ENCODE data around the gene RGS19.

Gene RGS19

DNA sequence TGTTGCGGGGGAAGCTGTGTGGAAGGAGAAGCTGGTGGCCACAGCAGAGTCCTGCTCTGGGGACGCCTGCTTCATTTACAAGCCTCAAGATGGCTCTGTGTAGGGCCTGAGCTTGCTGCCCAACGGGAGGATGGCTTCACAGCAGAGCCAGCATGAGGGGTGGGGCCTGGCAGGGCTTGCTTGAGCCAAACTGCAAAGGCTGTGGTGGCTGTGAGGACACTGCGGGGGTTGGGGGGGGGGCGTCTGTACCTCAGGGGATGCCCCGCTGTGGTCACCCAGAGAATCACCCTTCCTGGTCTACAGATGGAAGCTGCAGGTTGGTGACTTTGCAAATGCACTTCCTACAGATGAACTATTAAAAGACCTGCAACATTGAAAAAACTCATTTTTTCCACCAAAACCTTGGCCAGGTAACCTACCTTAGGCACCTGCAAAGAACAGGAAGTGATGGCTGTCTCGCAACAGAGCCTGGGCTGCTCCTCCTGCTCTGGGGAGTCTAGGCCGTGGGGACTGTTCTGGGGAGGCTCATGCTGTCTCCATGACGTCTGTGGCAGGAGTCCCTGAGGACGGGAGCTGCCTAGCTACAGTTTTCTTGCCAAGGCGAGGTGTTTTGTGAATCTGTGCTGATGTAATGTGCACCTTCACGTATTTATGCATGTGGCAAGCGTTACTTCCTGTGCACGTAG lies 20.7 kb upstream of the RGS19 start:
- Histone ChIP-seq H3K27me3 (ENCODE audit: control insufficient read depth in 1 of 2, insufficient read depth in 2 of 2, low read length in 2 of 2) (peaks cover 14 to 57% of the 10 kb centered on the region in 2 donors), H3K9ac (ENCODE audit: low read length) (no peak overlapping the region), H3K4me1 (ENCODE audit: insufficient read depth, low read length) (no peaks in the 10 kb centered on the region), H3K36me3 (ENCODE audit: insufficient read depth, low read length) (no peaks in the 10 kb centered on the region), H3K27ac (ENCODE audit: low read depth, low read length) (no peak overlapping the region), H3K9me3 (ENCODE audit: low read length) (no peaks in the 10 kb centered on the region), H3K4me3 (ENCODE audit: low read depth in 1 of 2, low read length in 2 of 2) (no peak overlapping the region)

- peaks cover 14 to 49% of the 10 kb centered on the region in 2 donors for H3K27me3 ChIP-seq (ENCODE audit: control insufficient read depth in 1 of 2, insufficient read depth in 2 of 2, low read length in 2 of 2)
- H3K4me3 ChIP-seq (ENCODE audit: low read depth in 1 of 2, low read length in 2 of 2): no peak overlapping the region
- H3K4me1 ChIP-seq (ENCODE audit: insufficient read depth, low read length): no peaks in the 10 kb centered on the region
- H3K9ac ChIP-seq (ENCODE audit: low read length): no peak overlapping the region
- no peaks in the 10 kb centered on the region for H3K9me3 ChIP-seq (ENCODE audit: low read length)
- H3K36me3 ChIP-seq (ENCODE audit: insufficient read depth, low read length): no peaks in the 10 kb centered on the region
- H3K27ac ChIP-seq (ENCODE audit: low read depth, low read length): no peak overlapping the region
Observed at GRCh38 chr20:64099086-64099786, 19.9 kb upstream of the RGS19 start.

GRCh38 chr20:64098471-64099013 lies 19.2 kb upstream of the RGS19 start:
- H3K9me3 ChIP-seq (ENCODE audit: low read length): no peaks in the 10 kb centered on the region

GRCh38 chr20:64096535-64096934 lies 17.2 kb upstream of the RGS19 start:
- Histone ChIP-seq H3K4me3 (ENCODE audit: low read depth in 1 of 2, low read length in 2 of 2) (no peak overlapping the region), H3K27me3 (ENCODE audit: control insufficient read depth in 1 of 2, insufficient read depth in 2 of 2, low read length in 2 of 2) (peaks cover 11 to 23% of the 10 kb centered on the region in 2 donors), H3K27ac (ENCODE audit: low read depth, low read length) (no peak overlapping the region), H3K9me3 (ENCODE audit: low read length) (no peaks in the 10 kb centered on the region), H3K4me1 (ENCODE audit: insufficient read depth, low read length) (no peaks in the 10 kb centered on the region), H3K36me3 (ENCODE audit: insufficient read depth, low read length) (no peaks in the 10 kb centered on the region), H3K9ac (ENCODE audit: low read length) (no peak overlapping the region)

More at GRCh38 chr20:64098471-64099013, 19.2 kb upstream of the RGS19 start:
- H3K27me3 ChIP-seq (ENCODE audit: control insufficient read depth in 1 of 2, insufficient read depth in 2 of 2, low read length in 2 of 2): peaks cover 14 to 43% of the 10 kb centered on the region in 2 donors
- no peak overlapping the region for H3K4me3 ChIP-seq (ENCODE audit: low read depth in 1 of 2, low read length in 2 of 2)
- H3K9ac ChIP-seq (ENCODE audit: low read length): no peak overlapping the region
- no peak overlapping the region for H3K27ac ChIP-seq (ENCODE audit: low read depth, low read length)
- H3K36me3 ChIP-seq (ENCODE audit: insufficient read depth, low read length): no peaks in the 10 kb centered on the region
- no peaks in the 10 kb centered on the region for H3K4me1 ChIP-seq (ENCODE audit: insufficient read depth, low read length)

GRCh38 chr20:64095927-64096326 lies 16.6 kb upstream of the RGS19 start:
- Histone ChIP-seq H3K9me3 (ENCODE audit: low read length) (no peaks in the 10 kb centered on the region), H3K27ac (ENCODE audit: low read depth, low read length) (no peak overlapping the region), H3K36me3 (ENCODE audit: insufficient read depth, low read length) (no peaks in the 10 kb centered on the region), H3K27me3 (ENCODE audit: control insufficient read depth in 1 of 2, insufficient read depth in 2 of 2, low read length in 2 of 2) (peaks cover 5 to 17% of the 10 kb centered on the region in 2 donors), H3K4me3 (ENCODE audit: low read depth in 1 of 2, low read length in 2 of 2) (no peak overlapping the region), H3K4me1 (ENCODE audit: insufficient read depth, low read length) (no peaks in the 10 kb centered on the region), H3K9ac (ENCODE audit: low read length) (no peak overlapping the region)

DNA sequence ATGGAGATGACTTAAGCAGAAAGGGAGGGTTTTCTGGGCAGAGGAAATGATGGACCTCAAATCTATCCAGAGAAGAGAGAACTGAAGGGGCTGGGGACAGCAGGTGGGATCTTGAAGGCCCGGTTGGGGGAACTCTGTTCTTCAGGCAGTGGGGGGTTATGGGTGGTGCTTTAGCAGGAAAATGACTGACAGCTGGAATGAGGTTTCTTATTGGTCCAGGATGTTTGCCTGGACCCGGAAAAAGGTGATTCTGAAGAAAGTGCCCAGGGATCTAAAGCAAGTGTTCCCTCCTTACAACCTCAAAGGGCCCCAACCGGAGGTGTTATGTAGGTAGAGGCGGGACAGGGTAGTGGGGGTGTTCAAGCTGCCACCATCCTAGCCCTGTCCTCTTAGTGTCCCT lies 16.1 kb upstream of the RGS19 start:
- Histone ChIP-seq H3K4me3 (ENCODE audit: low read depth in 1 of 2, low read length in 2 of 2) (no peak overlapping the region), H3K9ac (ENCODE audit: low read length) (no peak overlapping the region), H3K27me3 (ENCODE audit: control insufficient read depth in 1 of 2, insufficient read depth in 2 of 2, low read length in 2 of 2) (peaks cover 0 to 12% of the 10 kb centered on the region in 2 donors)

GRCh38 chr20:64093013-64093503 lies 13.7 kb upstream of the RGS19 start:
- H3K9ac ChIP-seq (ENCODE audit: low read length): no peak overlapping the region
- H3K9me3 ChIP-seq (ENCODE audit: low read length): no peaks in the 10 kb centered on the region
- no peak overlapping the region for H3K27ac ChIP-seq (ENCODE audit: low read depth, low read length)
- no peak overlapping the region for H3K4me3 ChIP-seq (ENCODE audit: low read depth in 1 of 2, low read length in 2 of 2)
- H3K4me1 ChIP-seq (ENCODE audit: insufficient read depth, low read length): no peaks in the 10 kb centered on the region
- H3K27me3 ChIP-seq (ENCODE audit: control insufficient read depth in 1 of 2, insufficient read depth in 2 of 2, low read length in 2 of 2): peaks cover 0 to 7% of the 10 kb centered on the region in 2 donors
- no peaks in the 10 kb centered on the region for H3K36me3 ChIP-seq (ENCODE audit: insufficient read depth, low read length)

More for the DNA sequence above, 16.1 kb upstream of the RGS19 start:
- no peak overlapping the region for H3K27ac ChIP-seq (ENCODE audit: low read depth, low read length)
- H3K36me3 ChIP-seq (ENCODE audit: insufficient read depth, low read length): no peaks in the 10 kb centered on the region
- no peaks in the 10 kb centered on the region for H3K4me1 ChIP-seq (ENCODE audit: insufficient read depth, low read length)
- H3K9me3 ChIP-seq (ENCODE audit: low read length): no peaks in the 10 kb centered on the region

- Histone ChIP-seq H3K27me3 (ENCODE audit: control insufficient read depth in 1 of 2, insufficient read depth in 2 of 2, low read length in 2 of 2) (peaks cover 0 to 11% of the 10 kb centered on the region in 2 donors), H3K9ac (ENCODE audit: low read length) (no peak overlapping the region), H3K27ac (ENCODE audit: low read depth, low read length) (no peak overlapping the region), H3K36me3 (ENCODE audit: insufficient read depth, low read length) (no peaks in the 10 kb centered on the region), H3K9me3 (ENCODE audit: low read length) (no peaks in the 10 kb centered on the region), H3K4me1 (ENCODE audit: insufficient read depth, low read length) (no peaks in the 10 kb centered on the region), H3K4me3 (ENCODE audit: low read depth in 1 of 2, low read length in 2 of 2) (no peak overlapping the region)
Observed at GRCh38 chr20:64092258-64093012, 13.1 kb upstream of the RGS19 start.

- Histone ChIP-seq H3K27me3 (ENCODE audit: control insufficient read depth in 1 of 2, insufficient read depth in 2 of 2, low read length in 2 of 2) (peaks cover 0 to 11% of the 10 kb centered on the region in 2 donors), H3K36me3 (ENCODE audit: insufficient read depth, low read length) (no peaks in the 10 kb centered on the region), H3K9me3 (ENCODE audit: low read length) (no peaks in the 10 kb centered on the region), H3K4me1 (ENCODE audit: insufficient read depth, low read length) (no peaks in the 10 kb centered on the region), H3K4me3 (ENCODE audit: low read depth in 1 of 2, low read length in 2 of 2) (no peak overlapping the region), H3K9ac (ENCODE audit: low read length) (no peak overlapping the region), H3K27ac (ENCODE audit: low read depth, low read length) (no peak overlapping the region)
Observed at GRCh38 chr20:64091770-64092169, 12.5 kb upstream of the RGS19 start.

DNA sequence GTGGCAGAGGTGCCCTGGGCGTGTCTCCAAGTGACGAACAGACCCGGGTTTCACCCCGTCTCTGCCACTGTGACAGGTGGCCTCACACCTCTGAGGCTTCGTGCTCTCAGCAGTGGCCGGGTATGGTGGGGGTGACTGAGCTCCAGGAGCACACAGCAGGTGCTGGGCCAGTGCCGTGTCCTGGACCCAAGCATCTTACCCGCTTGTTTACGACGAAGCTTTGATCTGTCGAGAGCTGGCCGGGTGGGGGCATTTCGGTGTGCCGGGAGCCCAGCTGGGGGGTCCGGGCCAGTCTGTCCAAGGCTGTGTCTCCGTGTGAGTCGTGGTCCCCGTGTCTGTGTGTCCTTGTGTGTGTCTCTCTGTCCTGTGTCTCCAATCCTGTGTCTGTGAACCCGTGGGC lies 12.0 kb upstream of the RGS19 start:
- no peak overlapping the region for H3K4me3 ChIP-seq (ENCODE audit: low read depth in 1 of 2, low read length in 2 of 2)
- H3K27me3 ChIP-seq (ENCODE audit: control insufficient read depth in 1 of 2, insufficient read depth in 2 of 2, low read length in 2 of 2): peaks cover 0 to 11% of the 10 kb centered on the region in 2 donors
- no peak overlapping the region for H3K9ac ChIP-seq (ENCODE audit: low read length)
- no peaks in the 10 kb centered on the region for H3K9me3 ChIP-seq (ENCODE audit: low read length)
- H3K4me1 ChIP-seq (ENCODE audit: insufficient read depth, low read length): no peaks in the 10 kb centered on the region
- no peak overlapping the region for H3K27ac ChIP-seq (ENCODE audit: low read depth, low read length)
- H3K36me3 ChIP-seq (ENCODE audit: insufficient read depth, low read length): no peaks in the 10 kb centered on the region

DNA sequence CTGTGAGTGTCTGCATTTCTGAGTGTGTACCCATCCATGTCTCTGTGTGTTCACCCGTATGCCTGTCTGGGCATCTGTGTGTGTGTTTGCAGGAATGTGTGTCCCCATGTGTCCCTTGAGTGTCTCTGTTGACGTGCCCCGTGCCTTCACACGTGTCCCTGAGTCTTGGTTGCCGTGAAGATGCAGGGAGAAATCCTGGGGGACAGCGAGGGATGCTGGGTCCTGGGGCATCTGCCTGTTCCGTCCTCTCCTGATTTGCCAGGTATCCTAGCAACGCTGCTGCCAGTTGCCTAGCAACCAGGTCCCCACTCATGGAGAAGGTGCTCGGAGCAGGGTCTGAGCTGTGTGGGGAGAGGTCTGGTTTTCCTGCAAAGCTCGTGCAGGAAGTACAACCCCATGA lies 10.8 kb upstream of the RGS19 start:
- Histone ChIP-seq H3K9ac (ENCODE audit: low read length) (no peak overlapping the region), H3K4me1 (ENCODE audit: insufficient read depth, low read length) (no peaks in the 10 kb centered on the region), H3K27me3 (ENCODE audit: control insufficient read depth in 1 of 2, insufficient read depth in 2 of 2, low read length in 2 of 2) (peaks cover 4 to 15% of the 10 kb centered on the region in 2 donors), H3K27ac (ENCODE audit: low read depth, low read length) (no peak overlapping the region), H3K9me3 (ENCODE audit: low read length) (no peaks in the 10 kb centered on the region), H3K4me3 (ENCODE audit: low read depth in 1 of 2, low read length in 2 of 2) (no peak overlapping the region), H3K36me3 (ENCODE audit: insufficient read depth, low read length) (no peaks in the 10 kb centered on the region)

Measured in muscle layer of colon (tissue), 2 donors.